GM12874 (cell line): ENCODE measurements around the gene UROD.

Source experiments
- CTCF ChIP-seq: IDR thresholded peaks from 2 replicates; pipeline ENCODE4 v1.5.1; 2011; ENCODE audit warnings: low read depth, mild to moderate bottlenecking, control low read depth, low read length, moderate library complexity; ENCODE audit not compliant: insufficient read depth

Gene UROD

DNA sequence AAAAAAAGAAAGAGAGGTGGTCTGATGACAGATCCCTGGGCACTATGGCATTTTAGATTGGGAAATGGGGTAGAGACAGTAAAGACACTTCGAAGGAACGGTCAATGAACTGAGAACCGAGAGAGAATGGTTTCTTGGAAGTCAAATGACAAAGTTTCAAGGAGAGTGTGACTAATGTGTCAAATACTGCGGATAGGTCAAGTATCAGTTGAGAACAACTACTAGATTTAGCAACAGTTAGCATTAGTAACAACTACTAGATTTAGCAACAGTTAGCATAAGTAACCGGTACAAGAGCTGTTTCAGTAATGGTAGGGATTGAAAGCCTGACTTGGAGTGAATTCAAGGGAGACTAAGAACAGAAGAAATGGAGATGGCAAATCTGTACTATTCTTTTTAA is 35.0 kb downstream of the UROD start:
- no peak for TF ChIP-seq CTCF

DNA sequence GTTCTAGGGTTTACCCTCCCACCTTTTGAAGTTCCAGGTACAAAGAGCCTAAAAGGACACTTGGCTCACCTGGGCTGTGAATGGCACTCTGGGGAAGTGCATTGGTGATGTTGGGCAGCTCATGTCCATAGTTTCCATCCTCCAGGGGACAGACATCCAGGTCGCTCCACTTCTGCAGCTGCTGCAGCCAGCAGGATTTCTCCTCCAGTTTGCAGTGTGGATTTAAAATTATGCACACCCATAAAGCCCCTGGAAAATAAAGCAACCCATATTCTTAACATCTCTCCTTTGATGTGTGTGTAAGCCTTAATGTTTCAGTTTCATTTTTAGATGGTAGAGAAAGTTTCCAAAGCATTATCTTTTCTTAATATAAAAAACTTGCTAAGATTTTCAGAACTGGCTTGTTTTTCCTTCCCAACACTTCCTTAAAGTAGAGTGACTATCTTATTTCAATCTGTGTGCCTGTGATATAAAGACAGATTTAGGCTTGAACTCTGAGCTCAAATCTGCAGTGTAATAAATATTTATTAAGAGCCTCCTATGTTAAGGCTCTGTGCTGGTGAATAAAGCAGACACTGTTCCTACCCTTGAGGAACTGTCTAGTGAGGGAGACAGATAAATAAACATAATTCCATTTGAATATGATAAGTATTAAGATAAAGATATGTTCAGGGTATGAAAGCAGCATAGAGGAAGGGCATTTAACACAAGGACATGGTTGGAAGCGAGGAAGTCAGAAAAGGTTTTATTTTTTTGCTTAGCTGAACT is 39.1 kb downstream of the UROD start:
- no peak for TF ChIP-seq CTCF

DNA sequence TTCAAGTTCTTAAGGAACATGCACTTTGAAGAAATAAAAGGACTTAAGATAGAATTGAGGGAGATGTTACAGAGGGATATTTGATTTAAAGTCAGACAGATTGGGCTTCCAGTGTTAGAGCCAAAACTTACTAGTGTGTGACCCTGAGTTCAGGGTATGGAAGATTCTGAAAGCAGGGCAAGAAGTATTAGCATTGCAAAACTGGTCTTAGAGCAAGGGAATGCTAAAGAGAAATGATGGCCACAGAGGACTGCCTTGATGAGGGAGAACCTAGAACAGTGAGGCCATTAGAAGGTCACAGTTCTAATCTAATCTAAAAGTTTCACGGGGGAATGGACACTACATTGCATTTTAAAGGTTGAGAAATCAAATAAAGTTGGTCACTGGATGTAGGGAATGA is 45.5 kb downstream of the UROD start:
- TF ChIP-seq CTCF, result no peak

- no peak for TF ChIP-seq CTCF
Observed at GRCh38 chr1:45059829-45060228, 47.8 kb downstream of the UROD start.

GRCh38 chr1:45065083-45065482 is 53.0 kb downstream of the UROD start:
- no peak for TF ChIP-seq CTCF
